ENCODE measurements around the gene SIVA1.

DNA sequence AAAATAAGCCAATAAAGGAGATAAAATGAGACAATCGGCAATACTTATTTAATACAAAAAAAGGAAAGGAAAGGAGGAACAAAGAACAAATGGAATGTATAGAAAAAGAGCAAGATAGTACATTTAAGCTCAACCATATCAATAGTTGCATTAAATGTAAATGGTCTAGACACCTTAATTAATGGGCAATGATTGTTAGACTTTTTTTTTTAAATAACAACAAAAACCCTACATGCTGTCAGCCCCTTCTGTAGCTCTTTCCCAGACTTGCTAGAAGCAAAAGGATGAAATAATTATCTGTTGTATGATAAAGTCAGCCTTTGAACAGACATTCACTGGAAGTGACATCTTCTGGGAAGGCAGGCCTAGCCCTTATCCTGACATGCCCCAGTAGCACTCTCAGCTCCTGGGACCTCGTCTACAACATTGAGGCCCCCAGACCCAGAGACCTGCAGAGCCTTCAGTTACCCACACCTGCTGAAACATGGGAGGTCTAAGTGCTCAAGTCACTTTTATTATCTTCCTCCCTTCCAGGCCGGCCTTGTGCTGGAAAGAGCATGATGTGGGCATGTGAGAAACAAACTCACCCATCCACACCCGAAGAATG is 13.4 kb downstream of the SIVA1 start:
- TF ChIP-seq, protein P1, sequence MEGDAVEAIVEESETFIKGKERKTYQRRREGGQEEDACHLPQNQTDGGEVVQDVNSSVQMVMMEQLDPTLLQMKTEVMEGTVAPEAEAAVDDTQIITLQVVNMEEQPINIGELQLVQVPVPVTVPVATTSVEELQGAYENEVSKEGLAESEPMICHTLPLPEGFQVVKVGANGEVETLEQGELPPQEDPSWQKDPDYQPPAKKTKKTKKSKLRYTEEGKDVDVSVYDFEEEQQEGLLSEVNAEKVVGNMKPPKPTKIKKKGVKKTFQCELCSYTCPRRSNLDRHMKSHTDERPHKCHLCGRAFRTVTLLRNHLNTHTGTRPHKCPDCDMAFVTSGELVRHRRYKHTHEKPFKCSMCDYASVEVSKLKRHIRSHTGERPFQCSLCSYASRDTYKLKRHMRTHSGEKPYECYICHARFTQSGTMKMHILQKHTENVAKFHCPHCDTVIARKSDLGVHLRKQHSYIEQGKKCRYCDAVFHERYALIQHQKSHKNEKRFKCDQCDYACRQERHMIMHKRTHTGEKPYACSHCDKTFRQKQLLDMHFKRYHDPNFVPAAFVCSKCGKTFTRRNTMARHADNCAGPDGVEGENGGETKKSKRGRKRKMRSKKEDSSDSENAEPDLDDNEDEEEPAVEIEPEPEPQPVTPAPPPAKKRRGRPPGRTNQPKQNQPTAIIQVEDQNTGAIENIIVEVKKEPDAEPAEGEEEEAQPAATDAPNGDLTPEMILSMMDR (conservative IDR thresholded peaks at IDR 0.05; ENCODE audit: low read length) = no peak
- TF ChIP-seq EZH2phosphoT487 (IDR thresholded peaks at IDR 0.05; ENCODE audit: borderline replicate concordance) = no peak
